Breast epithelium (tissue), 3 donors: ENCODE data around the gene DCUN1D3.

ENCODE experiments used
- POLR2A ChIP-seq: fragments of 450-650 bp; IDR thresholded peaks from one replicate; pipeline ENCODE4 v1.6.1; 2016; ENCODE audit warnings: antibody characterized with exemption, mild to moderate bottlenecking, moderate library complexity
- POLR2AphosphoS5 ChIP-seq, 3 donors: sonication (generic); formaldehyde crosslinking; IDR thresholded peaks; one replicate each; pipeline ENCODE4 v1.6.1; 2017; ENCODE audit warnings: antibody characterized with exemption in 3 of 3
- TF ChIP-seq, protein P1 (sequence below), 3 donors: fragments of 450-650 bp; IDR thresholded peaks; one replicate each; pipeline ENCODE4 v1.5.1; 2016 to 2017; ENCODE audit warnings: antibody characterized with exemption in 3 of 3, mild to moderate bottlenecking in 3 of 3, moderate library complexity in 3 of 3

DNA sequence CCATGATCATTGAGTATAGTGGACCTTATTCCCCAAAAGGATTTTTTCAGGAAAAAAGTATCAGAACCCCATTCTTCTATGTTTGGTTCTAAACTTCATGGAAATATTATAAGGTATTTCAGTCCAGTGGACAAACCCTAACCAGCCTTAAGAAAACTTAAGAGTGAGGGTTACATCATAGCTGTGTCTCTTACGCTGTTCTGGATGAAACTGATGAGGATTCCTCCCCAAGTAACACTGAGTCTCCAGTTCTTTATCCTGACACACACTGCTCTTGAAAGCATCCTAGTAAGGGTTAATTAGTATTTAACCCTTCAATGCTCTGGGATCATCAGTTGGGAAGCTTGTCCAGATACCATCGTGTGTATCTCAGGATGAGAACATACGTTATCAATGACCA is 5.4 kb upstream of the DCUN1D3 start:
- TF ChIP-seq POLR2AphosphoS5 (IDR thresholded peaks at IDR 0.05) = no peak
- TF ChIP-seq, protein P1, sequence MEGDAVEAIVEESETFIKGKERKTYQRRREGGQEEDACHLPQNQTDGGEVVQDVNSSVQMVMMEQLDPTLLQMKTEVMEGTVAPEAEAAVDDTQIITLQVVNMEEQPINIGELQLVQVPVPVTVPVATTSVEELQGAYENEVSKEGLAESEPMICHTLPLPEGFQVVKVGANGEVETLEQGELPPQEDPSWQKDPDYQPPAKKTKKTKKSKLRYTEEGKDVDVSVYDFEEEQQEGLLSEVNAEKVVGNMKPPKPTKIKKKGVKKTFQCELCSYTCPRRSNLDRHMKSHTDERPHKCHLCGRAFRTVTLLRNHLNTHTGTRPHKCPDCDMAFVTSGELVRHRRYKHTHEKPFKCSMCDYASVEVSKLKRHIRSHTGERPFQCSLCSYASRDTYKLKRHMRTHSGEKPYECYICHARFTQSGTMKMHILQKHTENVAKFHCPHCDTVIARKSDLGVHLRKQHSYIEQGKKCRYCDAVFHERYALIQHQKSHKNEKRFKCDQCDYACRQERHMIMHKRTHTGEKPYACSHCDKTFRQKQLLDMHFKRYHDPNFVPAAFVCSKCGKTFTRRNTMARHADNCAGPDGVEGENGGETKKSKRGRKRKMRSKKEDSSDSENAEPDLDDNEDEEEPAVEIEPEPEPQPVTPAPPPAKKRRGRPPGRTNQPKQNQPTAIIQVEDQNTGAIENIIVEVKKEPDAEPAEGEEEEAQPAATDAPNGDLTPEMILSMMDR (IDR thresholded peaks at IDR 0.05) = no peak
- TF ChIP-seq POLR2A = no peak
